K562 (cell line): Measurements from ENCODE around the gene FOXN1. TPM values are rescaled to one million over a fixed set of nuclear protein-coding genes. Genes with fewer than 3 reads are reported as not detected.

Source experiments
- ATAC-seq: fragments of 200-7000 bp; cut with Tn5 transposase; 3 replicates; pipeline ENCODE4 v1.9.1; 2020; ENCODE audit warnings: moderate library complexity
- BruUV-seq: library from RNA; stranded (reverse); fragments of 400-500 nt; replicated peaks from 2 replicates; lab custom pipeline; 2021; lab: Mats Ljungman, UMichigan
- CTCF ChIA-PET: fragments of 300-600 bp; formaldehyde crosslinking; extraction: SDS; loops from one replicate; lab custom pipeline; 2021; ENCODE audit warnings: low intra/inter-chr PET ratio; lab: Yijun Ruan, JAX
- POLR2A ChIA-PET: fragments of 300-600, 350-650 bp; sonication (Branson Sonifier 250); formaldehyde crosslinking; extraction: SDS; loops from one replicate; lab custom pipeline; 2021; ENCODE audit warnings: antibody characterized with exemption, inconsistent platforms; lab: Yijun Ruan, JAX
- DNase-seq, 4 experiments: peaks; one replicate each; pipeline versions ENCODE4 v3.0.0 to v3.0.0-alpha.2; 2011 to 2018; ENCODE audit warnings: low spot score in 3 of 4, mixed read lengths in 3 of 4; ENCODE audit errors: extremely low read depth in 1 of 4
- FAIRE-seq: peaks from 2 replicates; lab custom pipeline; 2011; peaks lifted over from hg19 to GRCh38; lab: Jason Lieb, UNC
- H2AFZ ChIP-seq: 2 replicates; pipeline ENCODE4 v1.6.0; 2011; ENCODE audit warnings: low read depth, low read length, control low read depth, inconsistent platforms
- H3K27ac ChIP-seq: fragments of 200-600 bp; 3 replicates; pipeline ENCODE4 v1.8.0; 2011; ENCODE audit warnings: low read depth, mild to moderate bottlenecking, control low read depth, inconsistent platforms, low read length, moderate library complexity, mixed read lengths; ENCODE audit errors: extremely low read depth
- H3K27me3 ChIP-seq, 2 experiments: fragments of 300-600 bp in 1 of 2; 2 replicates in 1 of 2; 3 replicates in 1 of 2; pipeline versions ENCODE4 v1.6.0 to v1.8.0; 2011; ENCODE audit warnings: inconsistent platforms in 2 of 2, low read length in 2 of 2, mild to moderate bottlenecking in 1 of 2, mixed read lengths in 1 of 2, moderate library complexity in 1 of 2; ENCODE audit not compliant: control insufficient read depth in 2 of 2, insufficient read depth in 2 of 2
- H3K36me3 ChIP-seq: fragments of 300-600 bp; 3 replicates; pipeline ENCODE4 v1.8.0; 2011; ENCODE audit warnings: mild to moderate bottlenecking, low read length, inconsistent platforms; ENCODE audit not compliant: control insufficient read depth, insufficient read depth
- H3K4me1 ChIP-seq, 2 experiments: fragments of 200-600 bp in 1 of 2; replicated peaks in 1 of 2; 2 replicates in 1 of 2; 3 replicates in 1 of 2; pipeline versions ENCODE4 v1.5.1 to v1.8.0; 2011; ENCODE audit warnings: inconsistent platforms in 2 of 2, low read length in 2 of 2, mild to moderate bottlenecking in 1 of 2, mixed read lengths in 1 of 2, moderate library complexity in 1 of 2; ENCODE audit not compliant: control insufficient read depth in 2 of 2, insufficient read depth in 2 of 2
- H3K4me2 ChIP-seq: 2 replicates; pipeline ENCODE4 v1.6.1; 2011; ENCODE audit warnings: low read length, control low read depth, inconsistent platforms, mixed read lengths; ENCODE audit not compliant: insufficient read depth
- H3K4me3 ChIP-seq: fragments of 200-600 bp; sonication (generic), shearing (Covaris generic); 2 replicates; pipeline ENCODE4 v1.5.1; 2016; ENCODE audit warnings: control low read depth, inconsistent platforms
- H3K79me2 ChIP-seq: fragments of 200-600 bp; 3 replicates; pipeline ENCODE4 v1.8.0; 2011; ENCODE audit warnings: low read length, inconsistent platforms; ENCODE audit not compliant: control insufficient read depth, insufficient read depth
- H3K9ac ChIP-seq, 2 experiments: 2 replicates each; pipeline versions ENCODE4 v1.6.0 to v1.6.1; 2011; ENCODE audit warnings: low read depth in 2 of 2, low read length in 2 of 2, control low read depth in 1 of 2, inconsistent platforms in 1 of 2, mild to moderate bottlenecking in 1 of 2, mixed read lengths in 1 of 2; ENCODE audit not compliant: insufficient read depth in 1 of 2
- H3K9me1 ChIP-seq: one replicate; pipeline ENCODE4 v1.6.0; 2011; ENCODE audit warnings: inconsistent platforms, mild to moderate bottlenecking, low read length, moderate library complexity; ENCODE audit not compliant: control insufficient read depth, insufficient read depth
- H3K9me3 ChIP-seq: replicated peaks from 2 replicates; pipeline ENCODE4 v1.5.1; 2011; ENCODE audit warnings: low read depth, low read length, inconsistent platforms; ENCODE audit not compliant: control insufficient read depth, insufficient read depth
- H4K20me1 ChIP-seq: replicated peaks from 2 replicates; pipeline ENCODE4 v1.6.1; 2011; ENCODE audit warnings: low read length, inconsistent platforms, mixed read lengths; ENCODE audit not compliant: control insufficient read depth, insufficient read depth
- AFF4 ChIP-seq: sonication (generic); formaldehyde crosslinking; IDR thresholded peaks from 2 replicates; pipeline ENCODE4 v1.8.0; 2023; ENCODE audit warnings: mild to moderate bottlenecking, missing genetic modification reagents
- BCLAF1 ChIP-seq, 2 experiments: fragments of 450-650 bp in 1 of 2; IDR thresholded peaks; 2 replicates each; pipeline ENCODE4 v1.6.1; 2011 to 2017; ENCODE audit warnings: low read depth in 2 of 2, antibody characterized with exemption in 1 of 2, borderline replicate concordance in 1 of 2, low read length in 1 of 2, mild to moderate bottlenecking in 1 of 2, mixed read lengths in 1 of 2; ENCODE audit not compliant: control insufficient read depth in 1 of 2
- MCM7 ChIP-seq, 2 experiments: fragments of 450-650 bp; IDR thresholded peaks; 2 replicates each; pipeline ENCODE4 v1.6.1; 2016 to 2018
- NCOA2 ChIP-seq, 2 experiments: fragments of 450-650 bp; IDR thresholded peaks; 2 replicates each; pipeline ENCODE4 v1.6.1; 2018; ENCODE audit warnings: mild to moderate bottlenecking in 2 of 2, moderate library complexity in 1 of 2; ENCODE audit not compliant: partially characterized antibody in 2 of 2
- PRPF4 ChIP-seq: fragments of 200-400 bp; formaldehyde crosslinking; IDR thresholded peaks from one replicate; pipeline ENCODE4 v1.6.1; 2017; ENCODE audit warnings: low read length, low read depth, mild to moderate bottlenecking; ENCODE audit not compliant: insufficient read depth, poor library complexity, severe bottlenecking
- RFX1 ChIP-seq: fragments of 450-650 bp; IDR thresholded peaks from 2 replicates; pipeline ENCODE4 v1.6.1; 2016; ENCODE audit warnings: mild to moderate bottlenecking, moderate library complexity
- SAP30 ChIP-seq: fragments of 200-600 bp; sonication (generic); IDR thresholded peaks from 2 replicates; pipeline ENCODE4 v1.6.1; 2012; ENCODE audit warnings: borderline replicate concordance, low read depth, mild to moderate bottlenecking, moderate library complexity, low read length, control low read depth, inconsistent platforms; ENCODE audit not compliant: insufficient read depth, poor library complexity, severe bottlenecking
- SMAD3 ChIP-seq: fragments of 450-650 bp; formaldehyde crosslinking; conservative IDR thresholded peaks from 2 replicates; pipeline ENCODE4 v1.4.0; 2020; ENCODE audit warnings: mild to moderate bottlenecking
- SMARCA4 ChIP-seq: fragments of 450-650 bp; IDR thresholded peaks from 2 replicates; pipeline ENCODE4 v1.6.1; 2016
- TCF15 ChIP-seq: fragments of 250-450 bp; sonication (Bioruptor Pico); IDR thresholded peaks from 2 replicates; pipeline ENCODE4 v1.8.0; 2022; ENCODE audit warnings: moderate library complexity, mild to moderate bottlenecking, inconsistent platforms
- ZBED1 ChIP-seq: IDR thresholded peaks from 2 replicates; pipeline ENCODE4 v1.6.1; 2014
- ZNF778 ChIP-seq: fragments of 450-650 bp; formaldehyde crosslinking; IDR thresholded peaks from 2 replicates; pipeline ENCODE4 v1.4.0; 2020; ENCODE audit warnings: mild to moderate bottlenecking, moderate library complexity
- WGBS: fragments of 100-300 bp; shearing (Covaris generic); methylation state at CpG from one replicate; pipeline ENCODE4 v1.1.6; 2016; ENCODE audit warnings: low coverage, mixed read lengths; ENCODE audit not compliant: insufficient coverage; ENCODE audit errors: missing lambda C conversion rate; 5-methylcytosine and 5-hydroxymethylcytosine counted together
- in situ Hi-C: fragments of 300-500 bp; cut with MboI; formaldehyde crosslinking; loops from 4 replicates; pipeline ENCODE4 v1.15.0; 2018; ENCODE audit warnings: inconsistent platforms, mixed read lengths
- intact Hi-C: fragments of 100-400 bp; cut with micrococcal nuclease; formaldehyde crosslinking; loops from 2 replicates; pipeline ENCODE4 v1.14.2; 2022
- polyA plus RNA-seq, 8 experiments: library from polyadenylated mRNA; depleted of rRNA in 4 of 8; stranded (reverse) in 5 of 8; unstranded in 3 of 8; fragments of >200 nt; fragmentation: Nextera tagmentation in 2 of 8; fragmentation: Illumina TruSeq in 1 of 8; extraction: Ambion mirVana in 2 of 8; extraction: Trizol in 1 of 8; gene quantifications; 2 replicates each; pipeline versions ENCODE4 v1.2.1 to v1.2.3, GENCODE V29; 2011 to 2014; ENCODE audit warnings: inconsistent platforms in 1 of 8, missing spikeins in 1 of 8
- total RNA-seq, 7 experiments: library from RNA; depleted of rRNA in 6 of 7; stranded (reverse); fragments of >200 nt in 6 of 7; fragmentation: Illumina TruSeq in 2 of 7; extraction: Trizol in 2 of 7; gene quantifications; 2 replicates each; pipeline versions ENCODE4 v1.2.1 to v1.2.3, GENCODE V29; 2011 to 2021; ENCODE audit warnings: low replicate concordance in 1 of 7

FOXN1 gene
- total and polyA plus RNA-seq, 9 of the 15 experiments (the other 6 are each of a cell fraction or from before 2014, with no cell fraction given), result not detected

- FAIRE-seq (no peak), DNase-seq (no peak), ATAC-seq (no peak)
- H3K27me3 ChIP-seq, result peaks cover 4 to 45% of the 10 kb centered on the region in 2 experiments; a peak in 4 of 5 replicates
- 1% methylated on average over 8 of the region's 12 CpGs for WGBS
- in situ Hi-C loops, result loop anchor here (5.0 kb wide), 1 partner anchor 40 kb away; no protein-coding TSS in a partner anchor
- POLR2A ChIA-PET, result interaction anchor here (1.1 kb wide), 2 partner anchors 14 to 18 kb away, joined by 4 to 5 read pairs; no protein-coding TSS in a partner anchor
- no peak overlapping the region for H3K27ac ChIP-seq
- H3K9ac ChIP-seq, result no peak overlapping the region; a peak in 1 of 4 replicates
- CTCF ChIA-PET, result no interaction called here
- peaks cover 0 to 15% of the 10 kb centered on the region in 2 experiments; a peak in 3 of 5 replicates for H3K4me1 ChIP-seq
- H4K20me1 ChIP-seq, result peaks cover 18% of the 10 kb centered on the region; the same call in 1 of the 2 replicates
- no TSS peak for BruUV-seq
- no peak overlapping the region for H3K4me3 ChIP-seq
- TF ChIP-seq SAP30, result no peak
- no peak for TF ChIP-seq SMAD3 (CRISPR knock-in tag)
- TF ChIP-seq NCOA2 (IDR thresholded peaks at IDR 0.05; ENCODE audit: partially characterized antibody in 2 of 2), result no peak
- TF ChIP-seq ZNF778, result no peak
- no peak for TF ChIP-seq MCM7 (IDR thresholded peaks at IDR 0.05)
- no peak for TF ChIP-seq AFF4
- no peak for TF ChIP-seq BCLAF1 (IDR thresholded peaks at IDR 0.05; ENCODE audit: borderline replicate concordance in 1 of 2, control insufficient read depth in 1 of 2, low read depth in 2 of 2, low read length in 1 of 2)
- no peak for TF ChIP-seq ZBED1
- TF ChIP-seq TCF15 (CRISPR knock-in tag), result no peak
- TF ChIP-seq SMARCA4, result no peak
- no peak for TF ChIP-seq RFX1
- no peak for TF ChIP-seq PRPF4
- H3K79me2 ChIP-seq, result no peaks in the 10 kb centered on the region
- H3K9me1 ChIP-seq, result no peaks in the 10 kb centered on the region
- no peak overlapping the region for H3K4me2 ChIP-seq
- no peaks in the 10 kb centered on the region for H3K36me3 ChIP-seq
- H3K9me3 ChIP-seq, result no peaks in the 10 kb centered on the region
- H2AFZ ChIP-seq, result no peak overlapping the region
- intact Hi-C loops, result no loop called here
These were observed 31.1 kb downstream of the FOXN1 start for GRCh38 chr17:28537219-28537610.
